Natural killer cell (primary cell): ENCODE results near the gene PPP1R13B. TPM values are rescaled to one million over a fixed set of nuclear protein-coding genes. Genes with fewer than 3 reads are reported as not detected.
A peak's percentile ranks its signal among the peaks of the same experiment; 100 is the strongest.

Source experiments
- ATAC-seq, 3 donors: fragments of 150-1000 bp in 2 of 3; fragments of 200-7000 bp in 1 of 3; cut with Tn5 transposase; 1 replicate in 1 of 3; 2 replicates in 2 of 3; pipeline ENCODE4 v1.10.0; 2021; ENCODE audit warnings: mild to moderate bottlenecking in 2 of 3, moderate library complexity in 2 of 3
- DNase-seq, 2 donors: peaks; one replicate each; pipeline versions ENCODE4 v3.0.0 to v3.0.0-alpha.2; 2013 to 2021; ENCODE audit warnings: mixed read lengths in 1 of 2
- H3K27ac ChIP-seq: one replicate; pipeline ENCODE4 v1.5.1; 2013; ENCODE audit warnings: mild to moderate bottlenecking, low read length
- H3K27me3 ChIP-seq: one replicate; pipeline ENCODE4 v1.6.1; 2013; ENCODE audit warnings: low read length; ENCODE audit not compliant: control insufficient read depth, insufficient read depth
- H3K36me3 ChIP-seq: one replicate; pipeline ENCODE4 v1.6.1; 2013; ENCODE audit warnings: low read length; ENCODE audit not compliant: control insufficient read depth, insufficient read depth
- H3K4me1 ChIP-seq: one replicate; pipeline ENCODE4 v1.6.1; 2013; ENCODE audit warnings: low read length; ENCODE audit not compliant: control insufficient read depth, insufficient read depth
- H3K4me3 ChIP-seq: one replicate; pipeline ENCODE4 v1.5.1; 2013; ENCODE audit warnings: low read length
- H3K9me3 ChIP-seq: one replicate; pipeline ENCODE4 v1.6.1; 2013; ENCODE audit warnings: low read length; ENCODE audit not compliant: control insufficient read depth, insufficient read depth
- H3K27ac Mint-ChIP-seq, 2 donors: one replicate each; pipeline ENCODE4 v1.8.0; 2022; ENCODE audit warnings: mild to moderate bottlenecking in 2 of 2, mixed read lengths in 2 of 2, moderate library complexity in 1 of 2
- H3K27me3 Mint-ChIP-seq, 2 donors: one replicate each; pipeline ENCODE4 v1.8.0; 2022; ENCODE audit warnings: low read depth in 2 of 2, mixed read lengths in 2 of 2
- H3K36me3 Mint-ChIP-seq: one replicate; pipeline ENCODE4 v1.8.0; 2022; ENCODE audit warnings: mixed read lengths
- H3K4me1 Mint-ChIP-seq, 2 donors: one replicate each; pipeline ENCODE4 v1.8.0; 2022; ENCODE audit warnings: mixed read lengths in 2 of 2
- H3K4me3 Mint-ChIP-seq: one replicate; pipeline ENCODE4 v1.8.0; 2022; ENCODE audit warnings: mild to moderate bottlenecking, moderate library complexity, mixed read lengths
- H3K9me3 Mint-ChIP-seq, 2 donors: one replicate each; pipeline ENCODE4 v1.8.0; 2022; ENCODE audit warnings: mixed read lengths in 2 of 2
- WGBS: methylation state at CpG from one replicate; pipeline ENCODE4 v1.1.7; 2013; ENCODE audit warnings: missing lambda C conversion rate; ENCODE audit not compliant: insufficient coverage; 5-methylcytosine and 5-hydroxymethylcytosine counted together
- intact Hi-C: fragments of 100-400 bp; cut with micrococcal nuclease; formaldehyde crosslinking; loops from one replicate; pipeline ENCODE4 v1.14.2; 2022
- total RNA-seq, 4 donors: library from RNA; stranded (reverse); fragments of 120-200 nt in 1 of 4; gene quantifications; one replicate each; pipeline versions ENCODE4 v1.2.3 to v1.2.4, GENCODE V29; 2013 to 2022
- TF ChIP-seq, protein P1 (sequence below): fragments of 200-600 bp; IDR thresholded peaks from one replicate; pipeline ENCODE4 v1.8.0; 2022; ENCODE audit warnings: antibody characterized with exemption

PPP1R13B gene, protein sequence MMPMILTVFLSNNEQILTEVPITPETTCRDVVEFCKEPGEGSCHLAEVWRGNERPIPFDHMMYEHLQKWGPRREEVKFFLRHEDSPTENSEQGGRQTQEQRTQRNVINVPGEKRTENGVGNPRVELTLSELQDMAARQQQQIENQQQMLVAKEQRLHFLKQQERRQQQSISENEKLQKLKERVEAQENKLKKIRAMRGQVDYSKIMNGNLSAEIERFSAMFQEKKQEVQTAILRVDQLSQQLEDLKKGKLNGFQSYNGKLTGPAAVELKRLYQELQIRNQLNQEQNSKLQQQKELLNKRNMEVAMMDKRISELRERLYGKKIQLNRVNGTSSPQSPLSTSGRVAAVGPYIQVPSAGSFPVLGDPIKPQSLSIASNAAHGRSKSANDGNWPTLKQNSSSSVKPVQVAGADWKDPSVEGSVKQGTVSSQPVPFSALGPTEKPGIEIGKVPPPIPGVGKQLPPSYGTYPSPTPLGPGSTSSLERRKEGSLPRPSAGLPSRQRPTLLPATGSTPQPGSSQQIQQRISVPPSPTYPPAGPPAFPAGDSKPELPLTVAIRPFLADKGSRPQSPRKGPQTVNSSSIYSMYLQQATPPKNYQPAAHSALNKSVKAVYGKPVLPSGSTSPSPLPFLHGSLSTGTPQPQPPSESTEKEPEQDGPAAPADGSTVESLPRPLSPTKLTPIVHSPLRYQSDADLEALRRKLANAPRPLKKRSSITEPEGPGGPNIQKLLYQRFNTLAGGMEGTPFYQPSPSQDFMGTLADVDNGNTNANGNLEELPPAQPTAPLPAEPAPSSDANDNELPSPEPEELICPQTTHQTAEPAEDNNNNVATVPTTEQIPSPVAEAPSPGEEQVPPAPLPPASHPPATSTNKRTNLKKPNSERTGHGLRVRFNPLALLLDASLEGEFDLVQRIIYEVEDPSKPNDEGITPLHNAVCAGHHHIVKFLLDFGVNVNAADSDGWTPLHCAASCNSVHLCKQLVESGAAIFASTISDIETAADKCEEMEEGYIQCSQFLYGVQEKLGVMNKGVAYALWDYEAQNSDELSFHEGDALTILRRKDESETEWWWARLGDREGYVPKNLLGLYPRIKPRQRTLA
- total RNA-seq: 10 to 100 TPM; 26.5 to 35.5 (median 31.7) TPM
- 15.1 TPM for total RNA-seq (2013)

DNA sequence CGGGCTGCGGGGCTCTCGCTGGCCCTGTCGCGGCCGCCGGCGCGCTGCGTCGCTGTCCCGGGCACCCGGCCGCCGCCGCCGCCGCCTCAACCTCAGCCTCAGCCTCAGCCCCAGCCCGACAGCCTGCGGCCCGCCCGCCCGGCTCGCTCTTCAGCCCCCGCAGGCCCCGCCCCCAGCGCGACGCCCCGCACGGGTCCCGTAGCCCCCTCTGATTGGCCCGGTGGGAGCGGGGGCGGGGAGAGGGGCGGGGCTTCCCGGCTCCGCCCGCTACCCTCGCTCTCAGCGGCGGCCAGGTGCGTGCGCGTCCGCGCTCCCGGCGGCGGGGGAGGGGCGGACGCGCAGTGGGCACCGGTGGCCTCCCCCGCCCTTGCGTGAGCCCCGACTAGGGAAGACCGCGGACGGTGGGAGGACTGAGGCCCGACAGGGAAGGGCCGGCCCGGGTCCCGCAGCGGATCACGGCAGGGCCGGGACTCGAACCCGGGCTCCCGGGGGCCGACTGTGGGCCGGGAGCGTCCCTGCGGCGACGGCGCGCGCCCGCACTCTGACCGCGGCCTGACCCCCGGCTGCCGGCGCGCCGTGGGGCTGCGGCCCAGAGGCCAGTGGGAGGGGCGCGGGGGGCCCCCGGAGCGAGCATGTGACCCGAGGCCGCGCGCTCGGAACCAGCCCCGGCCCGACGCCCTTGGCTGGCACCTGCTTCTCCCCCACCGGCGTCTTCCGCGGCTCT, at the start of gene PPP1R13B:
Gene PPP1R13B, minus strand, starts transcription at position 125 of the 724 bp plus-strand sequence. CDS start 268 bp downstream, outside the sequence.
- intact Hi-C loops: no loop called here
- under 1% methylated on average over 104 of the region's 104 CpGs for WGBS
- H3K4me1 ChIP-seq: peaks cover 11% of the 10 kb centered on the region
- peak within 1 kb of the TSS; percentile 90 for H3K4me3 Mint-ChIP-seq
- peak; percentile 95 to 98 (median 96) for ATAC-seq
- no peaks in the 10 kb centered on the region for H3K9me3 ChIP-seq
- no peak within 1 kb of the TSS for H3K27ac ChIP-seq
- H3K4me3 ChIP-seq: peak within 1 kb of the TSS; percentile 64
- no peaks in the 10 kb centered on the region for H3K27me3 Mint-ChIP-seq
- H3K36me3 Mint-ChIP-seq: no peaks in the 10 kb centered on the region
- no peaks in the 10 kb centered on the region for H3K36me3 ChIP-seq
- H3K4me1 Mint-ChIP-seq: peaks cover 10 to 12% of the 10 kb centered on the region in 2 donors
- DNase-seq: peak; percentile 92 to 95
- no peaks in the 10 kb centered on the region for H3K9me3 Mint-ChIP-seq
- H3K27ac Mint-ChIP-seq: peak within 1 kb of the TSS; percentile 52 to 55
- TF ChIP-seq, protein P1, sequence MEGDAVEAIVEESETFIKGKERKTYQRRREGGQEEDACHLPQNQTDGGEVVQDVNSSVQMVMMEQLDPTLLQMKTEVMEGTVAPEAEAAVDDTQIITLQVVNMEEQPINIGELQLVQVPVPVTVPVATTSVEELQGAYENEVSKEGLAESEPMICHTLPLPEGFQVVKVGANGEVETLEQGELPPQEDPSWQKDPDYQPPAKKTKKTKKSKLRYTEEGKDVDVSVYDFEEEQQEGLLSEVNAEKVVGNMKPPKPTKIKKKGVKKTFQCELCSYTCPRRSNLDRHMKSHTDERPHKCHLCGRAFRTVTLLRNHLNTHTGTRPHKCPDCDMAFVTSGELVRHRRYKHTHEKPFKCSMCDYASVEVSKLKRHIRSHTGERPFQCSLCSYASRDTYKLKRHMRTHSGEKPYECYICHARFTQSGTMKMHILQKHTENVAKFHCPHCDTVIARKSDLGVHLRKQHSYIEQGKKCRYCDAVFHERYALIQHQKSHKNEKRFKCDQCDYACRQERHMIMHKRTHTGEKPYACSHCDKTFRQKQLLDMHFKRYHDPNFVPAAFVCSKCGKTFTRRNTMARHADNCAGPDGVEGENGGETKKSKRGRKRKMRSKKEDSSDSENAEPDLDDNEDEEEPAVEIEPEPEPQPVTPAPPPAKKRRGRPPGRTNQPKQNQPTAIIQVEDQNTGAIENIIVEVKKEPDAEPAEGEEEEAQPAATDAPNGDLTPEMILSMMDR: no peak
- no peaks in the 10 kb centered on the region for H3K27me3 ChIP-seq

DNA sequence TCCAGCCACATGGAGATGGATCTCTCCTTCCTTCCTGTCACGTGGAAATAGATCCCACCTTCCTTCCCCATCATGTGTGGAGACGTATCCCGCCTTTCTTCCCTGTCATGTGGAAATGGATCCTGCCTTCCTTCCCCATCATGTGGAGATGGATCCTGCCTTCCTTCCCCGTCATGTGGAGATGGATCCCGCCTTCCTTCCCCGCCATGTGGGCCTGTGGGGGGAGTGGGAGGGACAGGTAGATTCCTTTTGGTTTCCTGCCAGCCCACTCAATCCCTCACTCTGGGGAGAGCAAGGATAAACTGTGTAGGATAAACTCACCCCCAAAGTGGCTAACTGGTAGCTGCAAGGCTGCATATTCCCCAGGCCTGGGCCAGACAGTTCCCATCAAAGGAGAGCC, 49.2 kb upstream of the PPP1R13B start:
- no peaks in the 10 kb centered on the region for H3K36me3 Mint-ChIP-seq
- no peak for DNase-seq
- no peaks in the 10 kb centered on the region for H3K36me3 ChIP-seq
- no peak for ATAC-seq
- no peak overlapping the region for H3K4me3 Mint-ChIP-seq
- H3K27ac ChIP-seq: no peak overlapping the region
- 69% methylated on average over 5 of the region's 6 CpGs for WGBS
- TF ChIP-seq, protein P1: no peak
- no peak overlapping the region for H3K4me3 ChIP-seq
- H3K27me3 Mint-ChIP-seq: no peaks in the 10 kb centered on the region
- H3K27me3 ChIP-seq: no peaks in the 10 kb centered on the region
- no peak overlapping the region for H3K27ac Mint-ChIP-seq
- peaks cover 5% of the 10 kb centered on the region for H3K4me1 ChIP-seq
- H3K4me1 Mint-ChIP-seq: no peaks in the 10 kb centered on the region
- no peaks in the 10 kb centered on the region for H3K9me3 Mint-ChIP-seq
- H3K9me3 ChIP-seq: no peaks in the 10 kb centered on the region
- intact Hi-C loops: no loop called here

DNA sequence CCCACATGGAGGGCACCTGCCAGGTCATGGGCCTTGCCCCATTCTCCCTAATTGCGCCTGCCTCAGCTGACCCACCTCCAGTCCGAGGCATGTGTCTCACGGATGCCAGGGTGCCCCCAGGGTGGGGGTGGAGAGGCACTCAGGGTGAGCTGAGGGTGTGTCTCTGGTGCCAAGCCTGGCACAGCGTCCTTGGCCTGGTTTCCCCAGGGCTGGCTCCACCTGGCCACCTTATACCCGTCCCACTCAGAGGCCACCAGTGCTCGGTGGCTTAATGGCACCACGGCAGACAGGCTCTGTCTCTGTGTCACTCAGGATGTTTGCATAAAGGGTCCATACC, 47.3 kb upstream of the PPP1R13B start:
- Histone ChIP-seq H3K4me1 (no peaks in the 10 kb centered on the region), H3K27me3 (no peaks in the 10 kb centered on the region), H3K36me3 (no peaks in the 10 kb centered on the region), H3K27ac (no peak overlapping the region), H3K9me3 (no peaks in the 10 kb centered on the region), H3K4me3 (no peak overlapping the region)
- Mint-ChIP-seq H3K9me3 (no peaks in the 10 kb centered on the region), H3K4me1 (no peaks in the 10 kb centered on the region), H3K27me3 (no peaks in the 10 kb centered on the region), H3K4me3 (no peak overlapping the region), H3K36me3 (no peaks in the 10 kb centered on the region), H3K27ac (no peak overlapping the region)
- DNase-seq (no peak), ATAC-seq (no peak)
- WGBS: 93% methylated on average over 7 of the region's 7 CpGs
- TF ChIP-seq, protein P1: no peak
- intact Hi-C loops: no loop called here
